PC-3 (cell line): ENCODE measurements around the gene AAMDC.

ENCODE experiments used
- CTCF ChIP-seq: fragments of 300-600 bp; sonication (generic); conservative IDR thresholded peaks from 2 replicates; pipeline ENCODE4 v1.5.1; 2017; ENCODE audit warnings: antibody characterized with exemption, low read depth, mild to moderate bottlenecking, low read length
- EZH2 ChIP-seq: fragments of 300-600 bp; sonication (generic); IDR thresholded peaks from one replicate; pipeline ENCODE4 v1.6.1; 2017; ENCODE audit warnings: antibody characterized with exemption, mild to moderate bottlenecking, low read length; ENCODE audit not compliant: unreplicated experiment

- TF ChIP-seq CTCF: no peak
- TF ChIP-seq EZH2: no peak
Measured at GRCh38 chr11:77775936-77776335, 45.0 kb upstream of the AAMDC start.
